Measurements from ENCODE around the gene GNA12. TPM values are rescaled to one million over a fixed set of nuclear protein-coding genes. Genes with fewer than 3 reads are reported as not detected.

The GNA12 gene
- total and polyA plus RNA-seq, 9 of the 15 experiments (the other 6 are each of a cell fraction or from before 2014, with no cell fraction given): 0.65 to 32.7 (median 9.6) TPM

GRCh38 chr7:2838873-2839578, 5.1 kb downstream of the GNA12 start:
- intact Hi-C loops (cut with micrococcal nuclease) (no loop called here), in situ Hi-C loops (cut with MboI) (no loop called here)
- peak; percentile 65 for FAIRE-seq
- Histone ChIP-seq H3K27ac (ENCODE audit: extremely low read depth, low read depth, low read length) (no peak overlapping the region), H3K9ac (ENCODE audit: insufficient read depth in 1 of 2, low read depth in 2 of 2, low read length in 2 of 2) (no peak overlapping the region), H3K27me3 (ENCODE audit: control insufficient read depth in 2 of 2, insufficient read depth in 2 of 2, low read length in 2 of 2) (no peaks in the 10 kb centered on the region), H2AFZ (ENCODE audit: low read depth, low read length) (no peak overlapping the region), H3K36me3 (ENCODE audit: control insufficient read depth, insufficient read depth, low read length) (peaks cover 20% of the 10 kb centered on the region; the same call in 2 of the 3 replicates), H3K4me3 (no peak overlapping the region), H4K20me1 (replicated peaks; ENCODE audit: control insufficient read depth, insufficient read depth, low read length) (no peaks in the 10 kb centered on the region), H3K4me1 (replicated peaks in 1 of 2; ENCODE audit: control insufficient read depth in 2 of 2, insufficient read depth in 2 of 2, low read length in 2 of 2) (peaks cover 2 to 13% of the 10 kb centered on the region in 2 experiments; a peak in 4 of 5 replicates), H3K9me1 (ENCODE audit: control insufficient read depth, insufficient read depth, low read length) (no peaks in the 10 kb centered on the region), H3K4me2 (ENCODE audit: insufficient read depth, low read length) (peak overlapping the region; percentile 2; the same call in 1 of the 2 replicates), H3K9me3 (replicated peaks; ENCODE audit: control insufficient read depth, insufficient read depth, low read depth, low read length) (no peaks in the 10 kb centered on the region), H3K79me2 (ENCODE audit: control insufficient read depth, insufficient read depth, low read length) (peaks cover 13% of the 10 kb centered on the region)
- no TSS peak for BruUV-seq (replicated peaks)
- ATAC-seq: peak; percentile 51
- WGBS (ENCODE audit: insufficient coverage, low coverage, missing lambda C conversion rate): 49% methylated on average over 13 of the region's 13 CpGs
- ChIA-PET POLR2A (no interaction called here), CTCF (ENCODE audit: low intra/inter-chr PET ratio) (no interaction called here)
- TF ChIP-seq EP400 (IDR thresholded peaks at IDR 0.05) (0 out of 2 replicates have a peak, but pooled peaks have one; percentile 15), CBFA2T3 (IDR thresholded peaks at IDR 0.05) (peak; percentile 38), TEAD4 (IDR thresholded peaks at IDR 0.05; ENCODE audit: low read length) (peak; percentile 65; the same call in 1 of the 2 replicates), TEAD4 (CRISPR knock-in tag; IDR thresholded peaks at IDR 0.05; ENCODE audit: borderline replicate concordance) (no peak), PBX2 (CRISPR knock-in tag; IDR thresholded peaks at IDR 0.05; ENCODE audit: low read depth) (peak; percentile 57), PBX2 (tag; conservative IDR thresholded peaks at IDR 0.05; ENCODE audit: low read depth) (peak; percentile 94), MEIS2 (IDR thresholded peaks at IDR 0.05; ENCODE audit: partially characterized antibody) (peak; percentile 98), MYNN (IDR thresholded peaks at IDR 0.05) (0 out of 2 replicates have a peak, but pooled peaks have one; percentile 36), MYNN (CRISPR knock-in tag; IDR thresholded peaks at IDR 0.05) (no peak), CXXC5 (CRISPR knock-in tag; IDR thresholded peaks at IDR 0.05) (no peak; the same call in 1 of the 2 replicates), PKNOX1 (IDR thresholded peaks at IDR 0.05) (peak; percentile 94), ZNF282 (CRISPR knock-in tag; IDR thresholded peaks at IDR 0.05) (no peak), MLLT1 (IDR thresholded peaks at IDR 0.05) (no peak)
- peak in 1 of 4 experiments; percentile 36 for DNase-seq (ENCODE audit: extremely low read depth in 1 of 4, low spot score in 3 of 4)

Data from K562 (cell line).